SU-DHL-6 (cell line): ENCODE results near the gene NUDT21.

Source experiments
- CTCF ChIP-seq: fragments of 200-600 bp; sonication (generic); IDR thresholded peaks from one replicate; pipeline ENCODE4 v1.5.1; 2017; ENCODE audit warnings: antibody characterized with exemption, mild to moderate bottlenecking, low read length, moderate library complexity; ENCODE audit not compliant: insufficient read depth, poor library complexity, severe bottlenecking
- EZH2phosphoT487 ChIP-seq: fragments of 200-600 bp; sonication (generic), shearing (Covaris generic); conservative IDR thresholded peaks from 2 replicates; pipeline ENCODE4 v1.6.1; 2018; ENCODE audit warnings: mild to moderate bottlenecking, antibody characterized with exemption, low read length, moderate library complexity, mixed read lengths

GRCh38 chr16:56450275-56450985 lies 702 bp downstream of the NUDT21 start:
- no peak for TF ChIP-seq CTCF
- no peak for TF ChIP-seq EZH2phosphoT487
